IPS-NIHi11 (cell line): Measurements from ENCODE around the gene SLC5A6.
"Not testable (repeated sequence)": the region's sequence is repeated elsewhere in the genome, so short reads cannot be mapped to it uniquely, and the experiment has no call there.

Source experiments
- DNase-seq: peaks from one replicate; pipeline ENCODE4 v3.0.0; 2012; ENCODE audit warnings: mixed read lengths, low spot score

SLC5A6 gene

DNA sequence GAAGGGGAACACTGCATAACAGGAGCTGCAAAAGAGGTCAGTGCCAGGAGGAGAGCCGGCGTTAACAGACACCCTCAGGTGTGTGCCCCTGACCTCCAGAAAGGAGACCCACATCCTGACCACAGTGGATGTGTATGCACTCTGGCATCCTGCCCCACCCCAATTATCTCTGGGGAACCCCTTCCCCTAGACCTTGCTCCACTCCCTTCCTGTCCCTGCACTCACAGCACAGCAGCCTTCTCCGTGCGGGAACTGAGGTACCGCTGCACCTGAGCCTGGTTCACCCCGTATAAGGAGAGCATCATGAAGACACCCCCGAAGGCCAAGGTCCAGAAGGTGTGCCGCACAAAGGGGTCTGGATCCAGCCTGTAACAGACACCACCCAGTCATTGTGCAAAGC, 7.5 kb downstream of the SLC5A6 start:
- no peak for DNase-seq

DNA sequence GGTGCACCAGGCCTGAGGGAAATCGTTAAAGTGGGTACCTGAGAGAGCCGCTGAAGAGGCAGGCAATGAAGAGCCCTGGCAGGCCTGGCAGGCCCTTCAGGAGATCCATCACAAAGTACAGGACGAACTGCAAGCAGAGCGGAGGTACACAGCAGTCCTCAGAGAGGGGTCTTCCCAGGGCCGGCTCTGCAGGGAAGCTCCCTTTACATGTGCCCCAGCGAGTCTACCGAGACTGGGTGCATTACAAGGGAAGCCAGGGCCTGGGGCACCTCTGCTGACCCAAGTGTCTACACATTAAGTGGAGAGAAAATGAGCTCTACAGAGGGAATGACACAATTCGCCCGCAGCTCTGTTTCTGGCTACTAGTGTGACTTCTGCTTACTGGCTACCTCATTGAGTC, 8.3 kb downstream of the SLC5A6 start:
- DNase-seq: no peak

DNA sequence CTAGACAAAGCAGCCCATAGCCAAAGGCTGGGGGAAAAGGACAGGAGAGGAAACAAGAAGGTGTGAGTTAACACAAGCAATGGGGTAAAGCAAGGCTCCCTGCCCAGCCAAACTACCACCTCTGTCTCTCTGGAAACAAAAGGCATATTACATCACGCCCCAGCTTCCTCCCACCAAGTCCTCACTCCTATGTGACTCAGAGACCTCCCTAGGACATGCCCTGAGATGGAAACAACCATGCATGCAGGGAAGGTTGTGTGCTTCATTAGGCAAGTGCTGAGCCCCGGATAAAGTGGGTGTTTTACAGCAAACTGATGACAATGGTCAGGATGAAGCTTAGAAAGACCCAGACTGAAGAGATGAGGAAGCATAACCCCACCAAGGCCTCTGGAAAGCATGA, 9.2 kb downstream of the SLC5A6 start:
- DNase-seq: no peak

DNA sequence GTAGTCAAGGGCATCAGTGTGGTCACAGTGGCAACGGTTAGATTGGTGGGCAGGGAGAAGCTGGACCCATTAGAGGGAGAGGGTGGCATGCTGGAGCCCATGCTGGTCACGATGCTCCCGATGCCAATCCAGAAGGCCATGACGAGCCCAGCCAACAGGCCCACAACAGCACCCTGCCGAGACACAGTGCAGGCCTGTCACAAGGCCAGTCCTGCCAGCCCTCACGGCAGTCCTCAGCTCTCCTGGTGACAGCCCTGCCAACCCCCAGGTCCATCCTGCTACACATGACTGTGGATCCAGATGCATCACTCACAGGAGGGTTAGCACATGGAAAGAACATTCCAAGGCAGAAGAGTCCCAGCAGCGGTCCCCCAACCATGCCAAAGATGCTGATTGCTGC, 10.4 kb downstream of the SLC5A6 start:
- no peak for DNase-seq

DNA sequence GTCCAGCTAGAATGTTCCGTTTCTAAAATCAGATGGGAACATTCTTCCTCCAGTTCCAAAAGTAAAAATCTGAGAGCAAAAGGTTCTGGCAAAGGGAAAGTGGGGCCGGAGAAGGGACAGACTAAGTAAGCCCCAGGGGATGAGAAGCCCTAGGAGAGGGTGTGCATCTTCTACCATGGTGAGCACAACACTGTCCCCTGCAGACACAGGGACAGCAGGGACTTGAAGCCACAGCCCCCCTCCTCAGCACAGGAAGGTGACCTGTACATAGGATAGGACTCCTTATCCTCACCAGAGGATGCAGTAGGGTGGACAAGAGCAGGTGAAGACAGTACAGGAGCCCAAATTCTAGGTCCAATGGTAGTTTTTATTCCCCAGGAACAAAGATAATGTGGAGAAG, 12.8 kb downstream of the SLC5A6 start:
- DNase-seq: no peak

DNA sequence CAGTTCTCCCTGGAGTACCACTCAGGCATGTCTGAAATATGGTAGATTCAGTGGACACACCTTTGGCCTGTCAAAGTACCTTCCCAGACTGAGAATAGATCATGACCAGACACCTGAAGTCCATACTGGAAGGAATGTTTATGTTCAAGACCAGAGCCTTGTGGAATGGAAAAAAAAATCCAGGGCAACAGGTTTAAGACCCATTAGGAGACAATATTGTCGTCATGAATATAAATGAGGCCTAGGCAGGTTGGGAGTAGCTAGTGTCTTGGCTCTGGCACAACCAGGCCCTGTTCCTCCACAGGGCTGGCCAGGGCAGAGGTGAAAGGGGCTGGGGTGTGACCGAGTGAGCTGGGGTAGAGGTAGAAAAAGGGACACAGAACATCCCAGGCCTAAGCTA, 13.4 kb downstream of the SLC5A6 start:
- no peak for DNase-seq

DNA sequence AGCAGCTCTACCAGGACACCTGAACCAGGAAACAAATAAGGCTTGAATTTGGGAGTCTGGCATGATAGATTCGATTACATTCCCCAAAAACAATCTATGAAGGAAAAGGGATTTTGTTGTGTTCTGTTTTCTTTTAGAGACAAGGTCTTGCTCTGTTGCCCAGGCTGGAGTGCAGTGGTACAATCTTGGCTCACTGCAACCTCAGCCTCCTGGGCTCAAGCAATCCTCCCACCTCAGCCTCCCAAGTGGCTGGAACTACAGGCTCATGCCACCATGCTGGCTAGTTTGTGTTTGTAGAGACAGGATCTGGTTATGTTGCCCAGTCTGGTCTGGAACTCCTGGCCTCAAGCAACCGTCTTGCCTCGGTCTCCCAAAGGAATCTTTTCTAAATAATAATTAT, 14.0 kb downstream of the SLC5A6 start:
- DNase-seq: not testable (repeated sequence)

DNA sequence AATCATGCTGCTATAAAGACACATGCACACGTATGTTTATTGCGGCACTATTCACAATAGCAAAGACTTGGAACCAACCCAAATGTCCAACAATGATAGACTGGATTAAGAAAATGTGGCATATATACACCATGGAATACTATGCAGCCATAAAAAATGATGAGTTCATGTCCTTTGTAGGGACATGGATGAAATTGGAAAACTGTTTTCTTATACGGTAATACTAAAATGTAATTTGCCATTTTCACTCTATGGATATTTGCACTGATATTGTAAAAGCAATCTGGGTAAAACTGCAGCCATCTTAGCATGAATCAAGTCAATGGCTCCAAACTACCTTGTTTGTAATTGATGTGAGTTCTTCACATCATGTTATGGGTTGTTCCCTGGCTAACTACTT, 16.3 kb downstream of the SLC5A6 start:
- not testable (repeated sequence) for DNase-seq

DNA sequence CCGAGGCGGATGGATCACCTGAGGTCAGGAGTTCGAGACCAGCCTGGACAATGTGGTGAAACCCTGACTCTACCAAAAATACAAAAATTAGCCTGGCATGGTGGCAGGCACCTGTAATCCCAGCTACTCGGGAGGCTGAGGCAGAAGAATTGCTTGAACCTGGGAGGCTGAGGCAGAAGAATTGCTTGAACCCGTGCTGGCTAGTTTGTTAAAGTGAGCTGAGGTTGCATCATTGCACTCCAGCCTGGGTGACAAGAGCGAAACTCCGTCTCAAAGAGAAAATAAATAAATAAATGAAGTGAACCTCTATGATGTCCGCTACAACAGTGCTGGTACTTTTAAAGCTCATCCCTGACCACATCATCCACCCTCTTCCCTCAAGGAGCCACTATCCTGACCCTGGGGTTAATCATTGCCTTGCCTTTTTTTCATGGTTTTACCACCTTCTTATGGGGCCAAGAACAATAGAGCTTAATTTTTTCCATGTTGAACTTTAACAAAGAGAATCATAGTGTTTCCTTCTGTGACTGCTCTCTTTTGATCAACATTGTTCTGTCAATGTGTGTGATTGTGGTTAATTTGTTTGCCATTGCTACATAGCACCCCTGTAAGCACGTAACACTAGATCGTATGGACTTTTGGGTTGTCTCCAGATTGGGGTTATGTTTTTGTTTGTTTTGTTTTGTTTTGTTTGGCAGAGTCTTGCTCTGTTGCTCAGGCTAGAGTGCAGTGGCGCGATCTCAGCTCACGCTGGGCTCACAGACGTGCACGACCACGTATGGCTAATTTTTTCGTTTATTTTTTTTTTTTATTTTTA, 17.3 kb downstream of the SLC5A6 start:
- no peak for DNase-seq

DNA sequence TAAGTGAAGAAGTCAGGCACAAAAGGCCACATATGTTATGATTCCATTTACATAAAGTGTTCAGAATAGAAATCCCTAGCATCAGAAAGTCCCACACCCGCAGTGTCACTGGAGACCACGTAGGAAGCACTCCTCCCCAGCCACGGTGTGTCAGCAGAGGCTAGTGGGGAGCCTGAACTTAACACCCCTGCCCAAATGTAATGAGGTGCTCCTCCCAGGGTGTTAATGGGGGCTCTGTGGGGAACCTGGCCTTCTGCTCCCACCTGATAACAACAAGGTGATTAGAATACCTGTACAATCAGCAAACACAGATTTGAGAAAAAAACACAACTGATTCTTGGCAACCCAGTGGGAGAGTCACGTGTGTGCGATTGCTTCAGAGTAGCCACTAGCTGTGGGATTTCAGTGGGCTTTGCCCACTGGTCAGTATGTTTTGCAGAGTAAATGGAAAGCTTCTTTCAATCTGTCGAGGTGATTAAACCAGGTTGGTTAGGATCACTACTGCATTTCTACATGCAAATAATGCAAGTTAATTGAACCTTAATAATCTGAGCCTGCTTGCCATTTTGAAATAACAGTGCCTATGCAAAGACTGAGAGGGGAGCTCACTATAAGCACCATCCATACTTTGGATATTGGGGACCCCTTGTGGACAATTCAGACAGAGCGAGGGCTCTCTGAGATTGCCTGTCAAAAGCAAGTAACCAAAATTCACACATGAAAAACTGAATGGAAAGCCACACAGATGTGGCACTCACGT, 20.8 kb downstream of the SLC5A6 start:
- DNase-seq: peak; percentile 53

DNA sequence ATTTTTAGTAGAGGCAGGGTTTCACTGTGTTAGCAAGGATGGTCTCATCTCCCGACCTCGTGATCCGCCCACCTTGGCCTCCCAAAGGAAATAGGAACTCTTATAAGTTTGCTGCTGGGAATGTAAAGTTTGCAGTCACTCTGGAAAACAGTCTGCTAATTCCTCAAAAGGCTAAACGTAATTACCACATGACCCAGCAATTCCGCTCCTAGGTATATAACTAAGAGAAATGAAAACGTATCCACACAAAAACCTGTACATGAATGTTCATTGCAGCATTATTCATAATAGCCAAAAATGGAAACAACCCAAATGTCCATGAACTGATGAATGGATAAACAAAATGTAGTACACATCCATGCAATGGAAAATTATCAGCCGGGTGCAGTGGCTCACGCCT, 22.1 kb downstream of the SLC5A6 start:
- DNase-seq: no peak

DNA sequence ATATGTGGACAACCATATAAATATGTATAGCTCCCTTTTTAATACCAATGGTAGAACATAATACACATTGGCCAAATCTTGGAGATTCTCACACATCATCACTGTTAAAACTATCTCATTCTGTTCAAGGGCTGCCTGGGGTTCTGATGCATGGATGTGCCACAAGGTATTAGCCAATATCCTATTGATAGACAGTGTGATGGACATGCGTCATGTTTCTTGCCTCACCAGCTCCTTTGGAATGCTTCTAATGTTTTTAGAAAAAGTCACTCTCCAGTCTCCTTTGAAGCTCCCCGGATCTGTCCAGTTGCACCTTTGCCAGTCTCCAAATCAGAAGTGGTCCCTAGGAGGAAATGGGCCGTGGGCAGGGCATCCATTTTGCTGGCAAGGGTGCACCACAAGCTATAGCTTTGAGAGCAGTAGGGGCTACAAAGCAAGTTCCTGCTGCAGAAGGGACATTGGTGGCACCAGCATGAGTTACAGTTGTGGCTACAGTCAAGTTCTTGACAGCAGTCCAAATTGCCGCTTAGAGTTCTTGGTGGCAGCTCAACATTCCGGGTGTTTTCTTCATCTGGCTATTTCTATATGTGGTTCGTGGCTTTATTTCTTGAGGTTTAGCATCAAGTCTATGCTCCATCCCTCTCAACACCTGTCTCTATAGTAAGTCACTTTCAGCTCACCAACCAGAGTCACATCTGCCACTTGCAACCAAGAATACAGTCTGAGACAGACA, 25.3 kb downstream of the SLC5A6 start:
- no peak for DNase-seq

DNA sequence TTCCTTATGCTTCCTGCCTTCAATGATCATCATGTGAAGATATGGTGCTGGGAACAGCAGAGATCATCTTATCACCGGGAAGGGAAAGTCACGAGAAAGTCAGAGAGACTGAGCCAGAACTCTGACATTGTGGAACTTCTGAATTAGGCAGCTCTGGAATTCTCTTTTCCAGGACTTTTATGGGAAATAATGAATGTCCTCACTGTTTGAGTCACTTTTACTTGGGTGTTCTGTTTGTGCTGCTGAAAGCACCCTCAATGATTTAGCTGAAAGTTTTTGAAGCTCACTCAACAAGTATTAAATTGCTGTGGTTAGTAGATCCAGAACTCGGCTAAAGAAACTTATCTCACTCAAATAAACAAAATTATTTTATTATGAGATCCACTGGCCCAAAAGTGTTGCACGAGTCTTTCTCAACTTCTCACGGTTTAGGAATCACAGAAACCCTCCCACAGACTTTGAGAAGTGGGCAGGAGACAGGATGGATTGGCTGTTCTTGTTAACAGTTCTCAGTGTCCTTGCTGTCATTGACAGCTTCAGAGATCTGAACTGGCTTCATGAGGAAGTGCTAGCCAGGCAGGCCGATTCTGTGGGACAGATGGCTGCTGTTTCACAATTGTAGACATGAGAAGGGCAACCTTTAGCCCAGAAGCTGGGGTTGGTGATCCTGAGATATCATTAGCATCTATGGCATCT, 26.6 kb downstream of the SLC5A6 start:
- DNase-seq: no peak

DNA sequence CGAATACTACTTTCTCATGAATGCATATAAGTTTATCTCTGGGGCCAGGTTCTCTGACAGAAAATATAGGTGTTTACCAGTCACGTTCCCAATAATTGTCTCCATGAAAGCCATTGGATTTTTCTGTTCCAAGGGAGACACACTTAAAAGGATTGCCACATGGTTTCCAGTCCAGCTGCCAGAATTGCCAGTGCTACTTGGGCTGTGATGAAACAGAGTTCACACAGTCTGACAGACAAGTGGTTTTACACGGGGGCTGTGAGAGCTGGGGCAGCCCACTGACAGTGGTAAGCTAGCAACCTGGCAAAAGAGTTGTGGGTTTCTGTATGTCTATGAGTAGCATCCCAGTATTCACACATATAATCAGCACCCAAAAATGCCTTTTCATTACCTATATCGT, 28.0 kb downstream of the SLC5A6 start:
- DNase-seq: no peak

DNA sequence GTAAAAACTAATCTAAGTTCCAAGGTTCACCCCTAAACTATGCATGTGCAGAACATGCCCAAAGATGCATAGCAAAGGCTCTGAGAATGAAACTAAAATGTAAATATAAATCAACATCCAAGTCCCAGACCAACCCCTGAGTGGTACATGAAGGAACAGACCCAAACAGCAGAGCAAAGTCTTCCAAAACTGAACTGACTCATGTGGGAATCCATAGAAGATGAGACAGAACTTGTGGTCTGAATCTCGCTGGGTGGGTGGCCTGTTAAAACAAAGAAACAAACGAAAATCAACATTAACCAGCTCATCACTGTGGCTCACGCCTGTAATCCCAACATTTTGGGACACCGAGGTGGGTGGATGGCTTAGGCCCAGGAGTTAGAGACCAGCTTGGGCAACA, 29.7 kb downstream of the SLC5A6 start:
- DNase-seq: no peak

DNA sequence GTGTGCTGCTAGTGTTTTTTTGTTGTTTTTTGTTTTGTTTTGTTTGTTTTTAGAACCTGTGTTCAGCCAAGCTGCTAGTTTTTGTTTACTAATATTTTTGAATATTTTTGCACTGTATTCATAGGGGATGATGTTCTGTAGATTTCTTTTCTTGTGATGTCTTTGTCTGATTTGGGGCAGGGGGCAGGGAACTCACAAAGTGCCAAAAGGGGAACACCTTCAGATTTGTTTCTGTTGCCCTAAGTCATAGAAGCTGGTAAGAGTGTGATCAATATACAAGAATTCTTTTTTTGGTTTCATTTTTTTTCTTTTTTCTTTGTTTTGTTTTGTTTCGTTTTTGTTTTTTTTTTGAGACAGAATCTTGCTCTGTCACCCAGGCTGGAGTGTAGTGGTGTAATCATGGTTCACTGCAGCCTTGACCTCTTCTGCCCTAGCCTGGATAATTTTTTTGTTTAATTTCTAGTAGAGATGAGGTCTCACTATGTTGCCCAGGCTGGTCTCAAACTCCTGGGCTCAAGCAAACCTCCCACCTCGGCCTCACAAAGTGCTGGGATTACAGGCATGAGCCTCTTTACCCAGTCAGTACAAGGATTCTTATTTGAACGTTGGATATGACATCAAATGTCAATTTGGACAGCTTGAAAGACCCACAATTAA, 32.6 kb downstream of the SLC5A6 start:
- no peak for DNase-seq

DNA sequence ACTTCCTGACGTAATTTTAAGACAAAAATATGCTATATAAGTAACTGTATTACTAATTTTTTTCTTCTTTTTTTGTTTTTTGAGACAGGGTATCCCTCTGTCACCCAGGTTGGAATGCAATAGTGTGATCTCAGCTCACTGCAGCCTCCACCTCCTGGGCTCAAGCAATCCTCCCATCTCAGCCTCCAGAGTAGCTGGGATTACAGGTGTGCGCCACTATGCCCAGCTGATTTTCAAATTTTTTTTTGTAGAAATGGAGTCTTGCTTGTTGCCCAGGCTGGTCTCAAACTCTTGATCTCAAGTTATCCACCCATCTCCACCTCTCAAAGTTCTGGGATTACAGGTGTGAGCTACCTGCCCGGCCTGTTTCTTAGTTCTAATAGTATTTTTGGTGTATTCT, 33.6 kb downstream of the SLC5A6 start:
- DNase-seq: no peak

DNA sequence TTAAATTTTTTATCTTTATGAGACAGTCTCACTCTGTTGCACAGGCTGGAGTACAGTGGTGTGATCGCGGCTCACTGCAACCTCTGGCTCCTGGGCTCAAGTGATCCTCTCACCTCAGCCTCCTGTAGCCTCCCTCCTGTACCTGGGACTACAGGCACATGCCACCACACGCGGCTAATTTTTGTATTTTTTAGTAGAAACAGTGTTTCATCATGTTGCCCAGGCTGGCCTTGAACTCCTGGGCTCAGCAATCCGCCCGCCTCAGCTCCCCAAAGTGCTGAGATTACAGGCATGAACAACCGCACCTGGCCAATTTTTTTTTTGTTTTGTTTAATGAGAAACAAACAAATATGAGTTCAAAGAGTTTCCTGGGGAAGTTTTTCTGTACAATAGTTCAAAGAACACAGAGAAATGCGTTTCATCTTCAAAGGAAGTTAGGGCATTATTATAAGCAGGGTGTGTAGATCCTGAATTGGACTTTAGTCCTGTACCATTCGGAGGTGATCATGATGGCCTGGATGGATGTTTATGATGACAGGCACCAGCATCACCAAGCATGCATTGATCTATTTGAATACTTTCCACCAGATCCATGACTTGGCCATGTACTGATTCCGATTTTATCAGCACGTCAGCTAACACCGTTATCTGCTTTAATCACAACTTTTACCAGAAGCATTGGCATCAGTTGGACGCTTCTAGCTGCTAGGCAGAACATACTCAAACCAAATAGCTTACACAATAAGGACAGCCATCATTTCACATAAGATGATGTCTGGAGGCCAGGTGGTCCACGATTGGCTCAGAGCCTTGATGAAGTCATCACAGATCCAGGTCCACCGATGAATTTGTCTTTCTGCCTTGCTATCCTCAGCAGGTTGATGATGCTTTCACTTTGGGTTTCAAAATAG, 34.4 kb downstream of the SLC5A6 start:
- DNase-seq: no peak

DNA sequence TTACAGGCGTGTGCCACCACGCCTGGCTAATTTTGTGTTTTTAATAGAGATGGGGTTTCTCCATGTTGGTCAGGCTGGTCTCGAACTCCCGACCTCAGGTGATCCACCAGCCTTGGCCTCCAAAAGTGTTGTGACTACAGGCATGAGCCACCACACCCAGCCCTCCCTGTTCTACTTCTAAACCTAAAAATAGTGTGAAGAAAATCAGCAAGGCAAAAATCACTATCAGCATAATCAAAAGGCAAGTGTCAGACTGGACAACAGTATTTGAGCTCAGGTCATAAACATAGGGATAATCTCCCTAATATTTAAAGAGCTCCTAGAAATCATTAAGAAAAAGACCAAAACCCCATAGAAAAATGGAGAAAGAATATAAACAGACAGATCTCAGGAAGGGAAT, 36.3 kb downstream of the SLC5A6 start:
- DNase-seq: not testable (repeated sequence)

DNA sequence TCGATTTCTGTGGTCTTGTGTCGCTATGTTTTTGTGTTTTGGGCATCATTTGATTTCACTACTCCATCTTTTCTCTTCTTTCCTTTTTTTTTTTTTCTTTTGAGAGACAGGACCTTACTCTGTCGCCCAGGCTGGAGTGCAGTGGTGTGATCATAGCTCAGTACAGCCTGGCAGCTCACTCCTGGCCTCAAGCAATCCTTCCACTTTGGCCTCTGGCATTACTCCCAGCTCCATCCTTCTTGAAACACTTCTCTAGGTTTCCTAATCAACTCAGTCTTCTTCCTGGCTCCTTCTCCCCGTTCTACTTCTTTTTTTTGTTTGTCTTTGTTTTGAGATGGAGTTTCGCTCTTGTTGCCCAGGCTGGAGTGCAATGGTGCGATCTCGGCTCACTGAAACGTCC, 36.7 kb downstream of the SLC5A6 start:
- no peak for DNase-seq

DNA sequence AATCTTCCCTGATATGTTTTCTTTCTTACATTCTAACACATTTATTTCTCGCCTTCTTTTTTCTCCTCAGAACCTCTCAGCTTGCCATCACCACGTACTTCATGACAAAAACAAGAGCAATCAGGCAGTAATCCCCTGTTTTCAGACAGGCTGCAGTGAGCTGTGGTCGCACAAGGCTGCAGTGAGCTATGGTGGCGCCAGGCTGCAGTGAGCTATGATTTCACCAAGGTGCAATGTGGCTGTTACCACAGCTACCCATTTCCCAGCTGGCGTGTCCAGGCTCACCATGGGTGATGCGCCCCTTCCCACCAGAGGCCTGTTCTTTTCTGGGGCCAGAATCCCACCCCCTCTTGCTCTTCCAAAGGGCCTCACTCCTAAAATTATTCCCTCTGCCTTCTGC, 37.4 kb downstream of the SLC5A6 start:
- no peak for DNase-seq
